C4-2B (cell line): ENCODE measurements around the gene MAOB.

ENCODE experiments used
- ZFX ChIP-seq: fragments of 450-650 bp; IDR thresholded peaks from 2 replicates; pipeline ENCODE4 v1.6.1; 2017
- TF ChIP-seq, protein P1 (sequence below): fragments of 450-650 bp; conservative IDR thresholded peaks from 2 replicates; pipeline ENCODE4 v1.5.1; 2017; ENCODE audit warnings: mild to moderate bottlenecking

GRCh38 chrX:43735534-43735933 lies 146.7 kb downstream of the MAOB start:
- TF ChIP-seq, protein P1, sequence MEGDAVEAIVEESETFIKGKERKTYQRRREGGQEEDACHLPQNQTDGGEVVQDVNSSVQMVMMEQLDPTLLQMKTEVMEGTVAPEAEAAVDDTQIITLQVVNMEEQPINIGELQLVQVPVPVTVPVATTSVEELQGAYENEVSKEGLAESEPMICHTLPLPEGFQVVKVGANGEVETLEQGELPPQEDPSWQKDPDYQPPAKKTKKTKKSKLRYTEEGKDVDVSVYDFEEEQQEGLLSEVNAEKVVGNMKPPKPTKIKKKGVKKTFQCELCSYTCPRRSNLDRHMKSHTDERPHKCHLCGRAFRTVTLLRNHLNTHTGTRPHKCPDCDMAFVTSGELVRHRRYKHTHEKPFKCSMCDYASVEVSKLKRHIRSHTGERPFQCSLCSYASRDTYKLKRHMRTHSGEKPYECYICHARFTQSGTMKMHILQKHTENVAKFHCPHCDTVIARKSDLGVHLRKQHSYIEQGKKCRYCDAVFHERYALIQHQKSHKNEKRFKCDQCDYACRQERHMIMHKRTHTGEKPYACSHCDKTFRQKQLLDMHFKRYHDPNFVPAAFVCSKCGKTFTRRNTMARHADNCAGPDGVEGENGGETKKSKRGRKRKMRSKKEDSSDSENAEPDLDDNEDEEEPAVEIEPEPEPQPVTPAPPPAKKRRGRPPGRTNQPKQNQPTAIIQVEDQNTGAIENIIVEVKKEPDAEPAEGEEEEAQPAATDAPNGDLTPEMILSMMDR = no peak
- TF ChIP-seq ZFX = no peak
